NCI-H1694 treated with DMSO at 0.1 percent for 48 hours (cell line): ENCODE results near the gene CPE.
"Not testable (repeated sequence)": the region's sequence is repeated elsewhere in the genome, so short reads cannot be mapped to it uniquely, and the experiment has no call there.

ENCODE experiments used
- DNase-seq: peaks from one replicate; lab custom pipeline; 2025; lab: John Stamatoyannopoulos, UW

The CPE gene

GRCh38 chr4:165403637-165404036 lies 24.8 kb downstream of the CPE start:
- peak; percentile 94 for DNase-seq

- DNase-seq = no peak
Observed at GRCh38 chr4:165404080-165404479, 25.3 kb downstream of the CPE start.

GRCh38 chr4:165404696-165405095 lies 25.9 kb downstream of the CPE start:
- no peak for DNase-seq

GRCh38 chr4:165410214-165410613 lies 31.4 kb downstream of the CPE start:
- DNase-seq = no peak

- no peak for DNase-seq
Observed at GRCh38 chr4:165415910-165416309, 37.1 kb downstream of the CPE start.

GRCh38 chr4:165418073-165418472 lies 39.3 kb downstream of the CPE start:
- DNase-seq = peak; percentile 93

- DNase-seq = no peak
Observed at GRCh38 chr4:165425629-165426028, 46.8 kb downstream of the CPE start.

- no peak for DNase-seq
Observed at GRCh38 chr4:165426331-165426730, 47.5 kb downstream of the CPE start.

GRCh38 chr4:165426823-165427222 lies 48.0 kb downstream of the CPE start:
- no peak for DNase-seq

GRCh38 chr4:165428957-165429356 lies 50.1 kb downstream of the CPE start:
- DNase-seq = no peak

GRCh38 chr4:165433529-165433928 lies 54.7 kb downstream of the CPE start:
- DNase-seq = no peak

GRCh38 chr4:165437691-165438090 lies 58.9 kb downstream of the CPE start:
- peak; percentile 18 for DNase-seq

GRCh38 chr4:165439344-165439743 lies 60.5 kb downstream of the CPE start:
- DNase-seq = peak; percentile 50

GRCh38 chr4:165439981-165440380 lies 61.2 kb downstream of the CPE start:
- DNase-seq = peak; percentile 69

- DNase-seq = peak; percentile 86
Observed at GRCh38 chr4:165440415-165441158, 61.8 kb downstream of the CPE start.

- DNase-seq = no peak
Observed at GRCh38 chr4:165443276-165443675, 64.5 kb downstream of the CPE start.

GRCh38 chr4:165448700-165449099 lies 69.9 kb downstream of the CPE start:
- no peak for DNase-seq

- DNase-seq = no peak
Observed at GRCh38 chr4:165449333-165449732, 70.5 kb downstream of the CPE start.

GRCh38 chr4:165450871-165451270 lies 72.1 kb downstream of the CPE start:
- DNase-seq = no peak

- DNase-seq = not testable (repeated sequence)
Observed at GRCh38 chr4:165453140-165453539, 74.3 kb downstream of the CPE start.

GRCh38 chr4:165454426-165454825 lies 75.6 kb downstream of the CPE start:
- no peak for DNase-seq

- peak; percentile 46 for DNase-seq
Observed at GRCh38 chr4:165457793-165458192, 79.0 kb downstream of the CPE start.

GRCh38 chr4:165458471-165458870 lies 79.7 kb downstream of the CPE start:
- no peak for DNase-seq

GRCh38 chr4:165461159-165461821 lies 82.5 kb downstream of the CPE start:
- no peak for DNase-seq
